Brain microvascular endothelial cell (primary cell): Measurements from ENCODE around the gene ALPI.
"Not testable (repeated sequence)": the region's sequence is repeated elsewhere in the genome, so short reads cannot be mapped to it uniquely, and the experiment has no call there.

Source experiments
- DNase-seq: peaks from one replicate; pipeline ENCODE4 v3.0.0-alpha.2; 2020
- H3K27ac ChIP-seq: fragments of 250-450 bp; sonication (Bioruptor Pico); 2 replicates; pipeline ENCODE4 v1.5.1; 2020; ENCODE audit warnings: mild to moderate bottlenecking, moderate library complexity
- H3K27me3 ChIP-seq: fragments of 250-450 bp; sonication (Bioruptor Pico); replicated peaks from 2 replicates; pipeline ENCODE4 v1.5.1; 2020; ENCODE audit warnings: mild to moderate bottlenecking
- H3K36me3 ChIP-seq: fragments of 250-450 bp; sonication (Bioruptor Pico); replicated peaks from 2 replicates; pipeline ENCODE4 v1.5.1; 2020; ENCODE audit warnings: mild to moderate bottlenecking
- H3K4me3 ChIP-seq: 2 replicates; pipeline ENCODE4 v1.5.1; 2011; ENCODE audit warnings: low read depth, mild to moderate bottlenecking, control low read depth, low read length, moderate library complexity
- CTCF ChIP-seq: IDR thresholded peaks from 2 replicates; pipeline ENCODE4 v1.5.1; 2011; ENCODE audit warnings: low read depth, mild to moderate bottlenecking, moderate library complexity, low read length, control low read depth, inconsistent platforms; ENCODE audit errors: missing control alignments
- in situ Hi-C: cut with HindIII; loops from 2 replicates; pipeline ENCODE4 v1.10.0; 2017; ENCODE audit warnings: low sequenced_read_pairs, low pct_ligation_motif_present

The ALPI gene

GRCh38 chr2:232455426-232456255 lies at the start of gene ALPI:
Gene ALPI (plus strand): TSS chr2:232456153. CDS start chr2:232456200, 47 bp downstream.
- TF ChIP-seq CTCF, result no peak
- in situ Hi-C loops, result no loop called here
- Histone ChIP-seq H3K27ac (no peak within 1 kb of the TSS), H3K4me3 (no peak within 1 kb of the TSS), H3K36me3 (no peaks in the 10 kb centered on the region), H3K27me3 (peaks cover 56% of the 10 kb centered on the region)
- DNase-seq, result no peak

DNA sequence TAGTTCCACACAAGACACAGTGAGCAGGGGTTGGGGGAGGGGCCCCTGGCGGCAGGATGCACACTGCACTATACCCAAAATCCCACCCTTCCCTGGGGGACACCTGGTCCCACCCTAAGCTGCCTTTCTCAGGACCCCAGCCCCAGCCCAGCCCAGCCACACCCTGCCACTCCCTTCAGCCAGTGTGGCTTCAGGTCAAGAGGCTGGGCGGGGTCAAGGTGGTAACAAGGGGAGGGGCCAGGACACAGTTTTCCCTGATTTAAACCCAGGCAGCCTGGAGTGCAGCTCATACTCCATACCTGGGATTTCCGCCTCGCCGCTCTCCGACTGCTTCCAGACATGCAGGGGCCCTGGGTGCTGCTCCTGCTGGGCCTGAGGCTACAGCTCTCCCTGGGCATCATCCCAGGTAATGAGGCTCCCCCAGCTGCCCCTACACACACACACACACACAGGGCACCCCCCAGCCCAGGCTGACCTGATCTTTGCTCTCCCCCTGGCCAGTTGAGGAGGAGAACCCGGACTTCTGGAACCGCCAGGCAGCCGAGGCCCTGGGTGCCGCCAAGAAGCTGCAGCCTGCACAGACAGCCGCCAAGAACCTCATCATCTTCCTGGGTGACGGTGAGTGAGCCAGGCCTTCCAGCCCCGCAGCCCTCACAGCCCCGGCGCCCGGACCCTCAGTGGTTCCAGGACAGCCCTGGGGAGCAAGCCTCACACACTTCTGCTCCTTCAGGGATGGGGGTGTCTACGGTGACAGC lies 49.2 kb upstream of the ALPI start, which contains the start of gene ALPG:
Gene ALPG, plus strand, starts transcription at position 289 of the 755 bp plus-strand sequence. Its CDS starts 51 bp downstream, at position 340.
- H3K4me3 ChIP-seq, result no peak within 1 kb of the TSS
- no peaks in the 10 kb centered on the region for H3K36me3 ChIP-seq
- H3K27me3 ChIP-seq, result peaks cover 2% of the 10 kb centered on the region
- TF ChIP-seq CTCF, result no peak
- in situ Hi-C loops, result no loop called here
- DNase-seq, result no peak
- H3K27ac ChIP-seq, result no peak within 1 kb of the TSS

- H3K36me3 ChIP-seq, H3K4me3 ChIP-seq, DNase-seq, in situ Hi-C loops, H3K27ac ChIP-seq, H3K27me3 ChIP-seq: not testable (repeated sequence)
These were observed 48.4 kb upstream of the ALPI start for GRCh38 chr2:232407428-232408150.

DNA sequence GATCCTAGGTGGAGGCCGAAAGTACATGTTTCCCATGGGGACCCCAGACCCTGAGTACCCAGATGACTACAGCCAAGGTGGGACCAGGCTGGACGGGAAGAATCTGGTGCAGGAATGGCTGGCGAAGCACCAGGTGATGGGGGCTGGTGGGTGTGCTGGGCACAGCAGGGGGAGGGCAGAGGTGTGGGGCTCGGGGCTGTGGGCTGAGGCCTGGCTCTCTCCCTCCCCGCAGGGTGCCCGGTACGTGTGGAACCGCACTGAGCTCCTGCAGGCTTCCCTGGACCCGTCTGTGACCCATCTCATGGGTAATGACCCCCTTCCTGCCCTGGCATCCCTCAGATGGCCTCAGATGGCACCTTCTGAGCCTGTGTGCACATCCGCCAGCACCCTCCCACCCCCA lies 47.7 kb upstream of the ALPI start:
- in situ Hi-C loops, H3K27ac ChIP-seq, DNase-seq, H3K4me3 ChIP-seq, H3K36me3 ChIP-seq, H3K27me3 ChIP-seq: not testable (repeated sequence)

DNA sequence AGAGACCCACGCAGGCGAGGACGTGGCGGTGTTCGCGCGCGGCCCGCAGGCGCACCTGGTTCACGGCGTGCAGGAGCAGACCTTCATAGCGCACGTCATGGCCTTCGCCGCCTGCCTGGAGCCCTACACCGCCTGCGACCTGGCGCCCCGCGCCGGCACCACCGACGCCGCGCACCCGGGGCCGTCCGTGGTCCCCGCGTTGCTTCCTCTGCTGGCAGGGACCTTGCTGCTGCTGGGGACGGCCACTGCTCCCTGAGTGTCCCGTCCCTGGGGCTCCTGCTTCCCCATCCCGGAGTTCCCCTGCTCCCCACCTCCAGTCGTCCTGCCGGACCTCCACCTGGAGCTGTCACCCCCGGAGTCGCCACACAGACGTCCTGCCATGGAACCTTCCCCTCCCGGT lies 46.3 kb upstream of the ALPI start:
- DNase-seq, H3K4me3 ChIP-seq, in situ Hi-C loops, H3K27ac ChIP-seq, H3K36me3 ChIP-seq: not testable (repeated sequence)
- peaks cover 11% of the 10 kb centered on the region for H3K27me3 ChIP-seq

GRCh38 chr2:232410238-232410900 lies 45.6 kb upstream of the ALPI start:
- H3K27me3 ChIP-seq, result peaks cover 11% of the 10 kb centered on the region
- DNase-seq, result no peak
- in situ Hi-C loops, result no loop called here
- no peak overlapping the region for H3K27ac ChIP-seq
- no peaks in the 10 kb centered on the region for H3K36me3 ChIP-seq
- TF ChIP-seq CTCF, result no peak
- no peak overlapping the region for H3K4me3 ChIP-seq
